SK-MEL-5 (cell line): ENCODE data around the gene CRELD2. TPM values are rescaled to one million over a fixed set of nuclear protein-coding genes. Genes with fewer than 3 reads are reported as not detected.

ENCODE experiments used
- DNase-seq: peaks from one replicate; pipeline ENCODE4 v3.0.0-alpha.2; 2016; ENCODE audit warnings: low read depth, low spot score
- in situ Hi-C: cut with HindIII; loops from 2 replicates; pipeline ENCODE4 v1.10.0; 2016; ENCODE audit warnings: low sequenced_read_pairs, high pct_unique_total_duplicates, low pct_unique_long_range_greater_than_20kb
- total RNA-seq: library from RNA; depleted of rRNA; stranded (reverse); fragments of >200 nt; shearing (Covaris generic); gene quantifications from 2 replicates; pipeline ENCODE4 v1.2.3, GENCODE V29; 2014

The CRELD2 gene
- total RNA-seq, 1 experiment from 2014 or later = 162 TPM

DNA sequence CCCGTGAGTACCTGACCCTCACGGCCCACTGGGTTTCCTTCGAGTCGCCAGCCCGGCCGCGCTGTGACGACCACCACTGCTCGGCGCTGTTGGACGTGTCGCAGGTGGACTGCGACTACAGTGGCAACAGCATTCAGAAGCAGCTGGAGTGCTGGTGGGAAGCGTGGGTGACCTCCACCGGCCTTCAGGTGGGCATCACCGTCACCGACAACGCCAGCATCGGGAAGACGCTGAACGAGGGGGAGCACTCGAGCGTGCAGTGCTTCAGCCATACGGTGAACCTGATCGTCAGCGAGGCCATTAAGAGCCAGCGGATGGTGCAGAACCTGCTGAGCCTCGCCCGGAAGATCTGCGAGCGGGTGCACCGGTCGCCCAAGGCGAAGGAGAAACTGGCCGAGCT, 32.6 kb upstream of the CRELD2 start:
- in situ Hi-C loops = no loop called here
- DNase-seq = no peak

DNA sequence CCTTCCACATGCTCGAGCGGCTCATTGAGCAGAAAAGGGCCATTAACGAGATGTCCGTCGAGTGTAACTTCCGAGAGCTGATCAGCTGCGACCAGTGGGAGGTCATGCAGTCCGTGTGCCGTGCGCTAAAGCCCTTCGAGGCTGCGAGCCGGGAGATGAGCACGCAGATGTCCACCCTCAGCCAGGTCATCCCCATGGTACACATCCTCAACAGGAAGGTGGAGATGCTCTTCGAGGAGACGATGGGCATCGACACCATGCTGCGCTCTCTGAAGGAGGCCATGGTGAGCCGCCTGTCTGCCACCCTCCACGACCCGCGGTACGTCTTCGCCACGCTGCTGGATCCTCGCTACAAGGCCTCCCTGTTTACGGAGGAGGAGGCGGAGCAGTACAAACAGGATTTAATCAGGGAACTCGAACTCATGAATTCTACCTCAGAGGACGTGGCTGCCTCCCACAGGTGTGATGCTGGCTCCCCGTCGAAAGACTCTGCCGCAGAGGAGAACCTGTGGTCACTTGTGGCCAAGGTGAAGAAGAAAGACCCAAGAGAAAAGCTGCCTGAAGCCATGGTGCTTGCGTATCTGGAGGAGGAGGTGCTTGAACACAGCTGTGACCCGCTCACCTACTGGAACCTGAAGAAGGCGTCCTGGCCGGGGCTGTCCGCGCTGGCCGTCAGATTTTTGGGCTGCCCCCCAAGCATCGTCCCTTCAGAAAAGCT, 31.9 kb upstream of the CRELD2 start:
- DNase-seq = no peak
- in situ Hi-C loops = no loop called here

GRCh38 chr22:49887064-49887451, 31.4 kb upstream of the CRELD2 start:
- no peak for DNase-seq
- in situ Hi-C loops = no loop called here

GRCh38 chr22:49887702-49888101, 30.7 kb upstream of the CRELD2 start:
- no peak for DNase-seq
- in situ Hi-C loops = no loop called here

DNA sequence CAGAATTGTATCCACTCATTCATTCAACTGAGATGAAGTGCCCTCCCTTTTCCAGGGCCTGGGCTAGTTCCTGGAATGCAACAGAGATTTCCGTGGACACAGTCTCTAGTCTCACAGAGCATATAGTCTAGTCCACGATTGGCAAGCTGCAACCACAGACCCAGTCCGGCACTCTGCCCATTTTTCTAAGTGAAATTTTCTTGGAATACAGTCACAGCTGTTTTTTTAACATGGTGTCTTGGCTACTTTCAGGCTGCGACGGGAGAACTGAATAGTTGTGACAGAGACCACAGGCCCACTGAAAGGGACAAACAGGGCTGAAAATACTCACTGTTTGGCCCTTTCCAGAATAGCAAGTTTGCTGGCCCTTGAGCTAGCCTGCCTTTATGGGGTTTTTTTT, 29.4 kb upstream of the CRELD2 start:
- no peak for DNase-seq
- in situ Hi-C loops = no loop called here

DNA sequence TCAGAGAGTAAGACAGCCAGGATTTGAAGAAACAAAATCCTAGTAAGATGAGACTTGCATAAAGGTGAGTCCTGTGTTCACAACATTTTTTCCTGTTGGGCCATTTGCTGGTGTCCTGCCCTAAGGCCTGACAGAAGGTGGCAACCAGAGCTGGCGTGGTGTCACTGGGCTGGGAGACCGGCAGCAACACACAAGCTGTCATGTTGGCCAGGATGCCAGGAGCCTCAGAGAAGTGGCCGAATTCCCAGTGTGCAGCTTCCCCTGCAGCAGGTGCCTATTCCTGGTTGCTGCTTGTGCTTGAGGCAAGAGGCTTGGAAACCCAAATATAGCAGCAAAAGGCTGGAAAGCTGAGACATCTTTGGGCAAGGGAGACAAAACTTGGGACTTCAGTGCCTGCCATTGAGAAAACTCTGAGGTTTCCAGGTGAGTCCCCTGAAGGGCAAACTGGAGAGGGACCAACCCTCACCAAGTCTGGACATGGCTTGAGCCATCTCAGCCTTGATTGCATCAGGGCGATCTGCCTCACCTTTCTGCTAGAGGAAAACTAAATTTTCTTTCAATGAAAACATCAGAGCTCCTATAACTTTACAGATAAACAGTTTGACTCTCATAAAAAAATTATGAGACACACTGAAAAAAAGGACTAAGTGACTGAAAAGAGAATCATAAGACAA, 26.1 kb upstream of the CRELD2 start:
- DNase-seq = no peak
- in situ Hi-C loops = no loop called here

DNA sequence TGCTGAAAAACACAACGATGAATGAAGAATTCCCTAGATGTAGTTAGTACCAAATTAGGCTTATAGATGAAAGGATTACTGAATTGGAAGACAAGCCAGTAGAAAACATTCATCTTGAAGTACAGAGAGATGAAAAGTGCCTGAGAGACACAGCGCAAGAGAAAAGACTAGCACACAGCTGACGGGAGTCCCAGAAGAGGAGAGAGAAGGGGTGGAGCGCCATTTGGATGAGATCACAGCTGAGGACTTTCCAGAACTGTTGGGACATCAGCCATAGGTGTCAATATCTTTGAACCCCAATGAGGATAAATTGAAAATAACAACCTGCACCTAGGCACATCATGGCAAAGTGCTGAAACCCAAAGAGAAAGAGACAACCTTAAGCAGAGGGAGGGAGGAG, 25.4 kb upstream of the CRELD2 start:
- in situ Hi-C loops = no loop called here
- no peak for DNase-seq

GRCh38 chr22:49894322-49895054, 23.9 kb upstream of the CRELD2 start:
- no peak for DNase-seq
- in situ Hi-C loops = no loop called here

DNA sequence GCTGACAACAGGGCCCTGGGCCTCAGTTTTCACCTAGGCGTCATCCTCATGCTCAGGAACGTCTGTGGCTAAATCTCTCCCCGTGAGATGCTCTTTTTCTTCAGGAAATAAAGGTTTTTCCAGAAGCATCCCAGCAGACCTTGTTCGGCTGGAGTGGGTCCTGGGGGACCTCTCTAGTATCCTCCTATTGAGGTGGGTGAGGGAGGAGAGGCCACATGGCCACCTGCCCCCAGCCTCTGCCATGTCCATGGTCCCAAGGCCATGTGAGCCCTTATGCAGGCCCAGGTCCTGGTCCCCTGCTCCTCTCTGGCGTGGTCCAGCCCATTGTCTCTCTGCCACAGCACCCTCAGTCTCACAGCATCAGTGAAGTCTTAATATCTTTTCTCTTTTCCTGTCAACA, 22.2 kb upstream of the CRELD2 start:
- no peak for DNase-seq
- in situ Hi-C loops = no loop called here

DNA sequence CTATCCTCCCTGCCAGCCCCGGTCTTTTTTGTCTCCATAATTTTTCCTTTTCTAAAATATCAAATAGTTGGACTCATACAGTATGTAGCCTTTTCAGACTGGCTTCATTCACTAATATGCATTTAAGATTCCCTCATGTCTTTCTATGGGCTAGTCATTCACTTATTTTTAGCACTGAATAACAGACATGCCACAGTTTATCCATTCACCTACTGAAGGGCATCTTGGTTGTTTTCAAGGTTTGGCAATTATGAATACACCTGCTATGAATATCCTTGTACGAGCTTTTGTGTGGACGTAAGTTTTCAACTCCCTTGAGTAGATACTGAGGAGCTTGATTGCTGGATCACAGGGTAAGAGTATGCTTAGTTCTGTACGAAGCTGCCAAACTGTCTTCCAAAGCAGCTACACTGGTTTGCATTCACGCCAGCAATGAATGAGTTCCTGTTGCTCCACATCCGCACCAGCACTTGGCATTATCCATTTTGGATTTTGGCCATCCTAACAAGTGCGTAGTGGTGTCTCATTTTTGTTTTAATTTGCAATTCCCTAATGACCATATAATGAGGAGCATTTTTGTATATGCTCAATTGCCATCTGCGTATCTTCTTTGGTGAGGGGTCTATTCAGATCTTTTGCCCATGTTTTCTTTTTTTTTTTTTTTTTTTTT, 21.3 kb upstream of the CRELD2 start:
- in situ Hi-C loops = no loop called here
- no peak for DNase-seq

DNA sequence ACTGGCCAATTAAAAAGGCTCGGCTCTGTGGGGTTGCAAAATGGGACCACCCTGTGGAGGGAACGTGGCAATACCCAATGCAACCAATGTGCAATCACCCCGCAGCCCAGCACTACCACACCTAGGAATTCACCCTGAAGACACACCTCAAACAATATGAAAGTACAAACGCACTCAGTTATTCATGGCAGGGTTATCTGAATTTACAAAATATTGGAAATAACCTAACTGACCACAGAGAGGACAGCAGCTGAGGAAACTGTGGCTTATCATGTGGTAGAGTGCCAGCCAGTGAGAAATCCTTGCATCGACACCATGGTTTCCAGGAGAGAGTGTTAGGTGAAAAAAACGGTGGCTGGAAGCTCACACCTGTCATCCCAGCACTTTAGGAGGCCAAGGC, 18.9 kb upstream of the CRELD2 start:
- in situ Hi-C loops = no loop called here
- no peak for DNase-seq

DNA sequence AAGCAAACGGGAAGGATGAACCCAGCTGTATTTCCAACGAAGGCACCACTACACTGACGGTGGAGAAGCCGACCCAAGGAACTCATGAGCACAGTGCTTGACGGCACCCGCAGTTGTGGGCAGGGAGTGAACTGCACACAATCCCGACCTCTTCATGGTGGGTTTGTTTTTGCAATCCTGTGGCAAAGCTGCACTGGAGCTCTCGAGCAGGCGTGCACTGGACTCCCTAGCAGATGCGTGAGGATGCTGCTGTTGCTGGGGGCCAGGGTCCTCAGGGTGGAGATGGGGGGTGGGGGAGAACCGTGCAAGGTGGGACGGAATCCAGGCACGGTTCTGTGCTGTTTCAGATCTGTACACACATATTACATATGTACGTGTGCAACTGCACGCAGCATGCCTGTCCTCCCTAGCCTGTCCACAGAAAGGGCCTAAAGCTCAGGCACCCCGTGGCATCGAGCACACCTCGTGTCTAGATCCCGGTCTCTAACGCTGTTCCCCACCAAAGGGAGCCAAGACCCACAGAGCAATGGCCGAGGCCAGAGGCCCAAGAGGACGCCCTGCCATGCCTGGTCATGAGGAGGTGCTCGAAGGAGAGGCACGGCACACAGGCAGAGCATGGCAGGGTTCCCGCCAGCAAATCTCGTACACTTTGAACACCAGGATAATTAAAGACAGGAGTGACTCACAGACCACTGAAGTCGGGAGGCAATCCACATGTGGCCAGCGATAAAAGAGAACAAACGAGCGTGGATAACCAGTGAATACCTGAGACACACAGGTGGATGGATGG, 17.8 kb upstream of the CRELD2 start:
- in situ Hi-C loops = no loop called here
- DNase-seq = no peak

DNA sequence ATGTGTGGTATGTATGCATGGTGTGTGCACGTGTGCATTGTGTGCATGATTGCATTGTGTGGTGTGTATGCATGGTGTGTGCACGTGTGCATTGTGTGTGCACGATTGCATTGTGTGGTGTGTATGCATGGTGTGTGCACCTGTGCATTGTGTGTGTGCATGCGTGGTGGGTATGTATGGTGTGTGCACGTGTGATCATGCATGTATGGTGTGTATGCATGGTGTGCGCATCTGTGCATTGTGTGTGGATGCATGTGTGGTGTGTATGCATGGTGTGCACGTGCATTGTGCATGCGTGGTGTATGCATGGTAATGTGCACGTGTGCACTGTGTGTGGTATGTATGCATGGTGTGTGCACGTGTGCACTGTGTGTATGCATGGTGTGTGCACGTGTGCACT, 17.0 kb upstream of the CRELD2 start:
- in situ Hi-C loops = no loop called here
- no peak for DNase-seq

DNA sequence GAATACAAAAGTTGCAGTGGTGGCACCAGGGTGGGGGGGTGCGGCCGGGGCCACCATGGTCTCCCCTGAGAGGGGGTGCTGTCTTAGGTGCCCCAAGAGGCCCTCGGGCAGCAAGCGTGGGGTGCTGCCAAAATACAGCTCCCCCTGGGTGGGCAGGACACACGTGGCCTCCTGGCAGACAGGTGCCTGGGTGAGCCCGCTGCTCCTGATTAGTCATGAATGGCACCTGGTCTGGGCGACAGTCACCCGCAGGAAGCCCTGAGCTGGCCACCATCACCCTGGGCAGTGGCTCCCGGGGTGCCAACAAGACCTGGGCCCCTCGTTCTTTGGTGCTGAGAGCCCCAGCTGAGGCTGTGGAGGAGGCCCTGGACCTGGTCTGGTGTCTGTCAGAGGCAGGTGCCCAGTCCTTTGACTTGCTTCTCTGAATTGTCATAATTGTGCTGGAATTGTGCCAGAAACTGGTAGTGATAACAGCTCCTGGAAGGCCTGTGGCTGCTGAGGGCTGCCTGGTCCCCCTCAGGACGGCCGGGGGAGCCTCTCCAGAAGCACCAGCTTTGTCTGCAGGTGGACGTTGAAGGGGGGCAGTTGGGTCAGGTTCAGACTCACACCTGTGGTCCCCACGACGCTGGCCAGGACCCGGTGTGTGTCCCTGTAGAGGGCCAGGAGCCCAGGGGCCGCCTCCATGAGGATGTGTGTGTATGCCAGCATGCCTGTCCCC, 15.0 kb upstream of the CRELD2 start:
- no peak for DNase-seq

DNA sequence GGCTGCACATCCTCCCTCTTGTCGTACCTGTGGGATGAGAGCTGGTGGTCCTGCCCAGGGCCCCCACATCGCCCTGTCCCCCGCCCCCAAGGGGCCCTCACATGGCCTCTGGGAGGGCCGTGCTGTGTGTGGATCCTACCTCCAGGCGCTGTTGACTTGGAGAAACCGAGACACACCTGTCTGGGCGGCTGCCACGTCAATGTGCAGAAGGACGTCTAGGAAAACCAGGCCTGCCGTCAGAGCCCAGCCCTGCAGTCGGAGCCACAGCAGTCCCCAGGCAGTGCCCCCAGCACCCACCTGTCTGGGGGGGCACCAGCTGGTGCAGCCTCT, 14.4 kb upstream of the CRELD2 start:
- DNase-seq = no peak
- in situ Hi-C loops = no loop called here

More for the DNA sequence above, 15.0 kb upstream of the CRELD2 start:
- in situ Hi-C loops = no loop called here

- in situ Hi-C loops = no loop called here
- no peak for DNase-seq
Observed at GRCh38 chr22:49905465-49905864, 13.0 kb upstream of the CRELD2 start.

- in situ Hi-C loops = no loop called here
- DNase-seq = no peak
Observed at GRCh38 chr22:49906071-49906798, 12.2 kb upstream of the CRELD2 start.
